Stimulated activated CD4-positive, alpha-beta T cell treated with anti-CD3 and anti-CD28 coated beads, Interleukin-2, amount 100 ng/mL, for 24 hours (primary cell): ENCODE results near the gene TCERG1L.
"Not testable (repeated sequence)": the region's sequence is repeated elsewhere in the genome, so short reads cannot be mapped to it uniquely, and the experiment has no call there.

Source experiments
- DNase-seq, 2 donors: peaks; one replicate each; pipeline ENCODE4 v3.0.0-alpha.2; 2020

The TCERG1L gene

GRCh38 chr10:131141645-131142516 is 169.6 kb downstream of the TCERG1L start:
- no peak for DNase-seq

- no peak for DNase-seq
These were observed 170.3 kb downstream of the TCERG1L start for GRCh38 chr10:131141207-131141606.

DNA sequence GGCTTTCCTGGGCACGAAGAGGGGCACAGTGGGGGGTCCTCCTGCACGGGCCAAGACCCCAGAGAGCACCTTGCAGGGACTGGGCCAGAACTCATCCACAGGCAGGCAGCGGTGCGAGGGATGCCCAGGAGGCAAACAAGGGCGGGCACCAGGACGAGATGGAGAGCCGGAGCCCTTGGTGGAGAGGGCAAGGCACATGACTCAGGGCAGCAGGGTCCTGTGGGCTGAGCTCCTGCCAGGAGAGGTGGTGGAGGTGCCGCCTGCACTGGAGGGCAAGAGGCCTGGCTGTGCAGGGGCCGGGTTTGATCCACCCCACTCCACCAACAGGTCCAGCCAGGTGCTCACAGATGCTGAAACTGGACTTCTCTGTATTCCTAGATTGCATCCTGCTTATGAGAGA is 170.9 kb downstream of the TCERG1L start:
- DNase-seq, result no peak

GRCh38 chr10:131137223-131137622 is 174.3 kb downstream of the TCERG1L start:
- DNase-seq, result no peak

GRCh38 chr10:131136336-131136735 is 175.2 kb downstream of the TCERG1L start:
- DNase-seq, result not testable (repeated sequence)

GRCh38 chr10:131135716-131136115 is 175.8 kb downstream of the TCERG1L start:
- DNase-seq, result no peak

GRCh38 chr10:131134651-131135050 is 176.9 kb downstream of the TCERG1L start:
- DNase-seq, result no peak

DNA sequence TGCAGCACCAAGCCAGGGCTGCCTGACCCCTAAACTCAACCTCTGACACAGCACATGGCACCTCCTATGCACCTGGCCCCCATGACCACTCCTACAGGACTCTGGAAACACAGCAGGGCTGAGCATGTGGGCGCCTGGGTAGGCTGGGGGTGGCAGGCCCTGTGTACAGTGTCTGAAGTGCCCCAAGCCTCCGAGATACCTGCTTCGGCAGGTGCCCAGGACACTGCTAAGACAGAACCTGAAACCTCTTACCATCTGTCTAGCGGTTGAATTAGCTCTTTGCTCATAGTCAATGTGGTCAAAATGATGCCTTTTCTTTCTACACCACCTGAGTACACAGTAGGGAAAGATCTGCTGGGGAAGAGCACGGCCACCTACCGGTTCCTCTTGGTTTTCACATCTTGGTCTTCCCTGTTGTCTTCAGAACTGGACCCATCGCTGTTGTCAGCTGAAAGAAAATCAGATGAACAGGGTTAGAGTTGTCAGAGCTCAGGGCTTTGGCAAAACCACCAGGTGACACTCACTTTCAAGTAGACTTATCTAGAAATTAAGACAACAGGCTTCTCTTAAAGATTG is 177.4 kb downstream of the TCERG1L start:
- DNase-seq, result no peak

- no peak for DNase-seq
These were observed 178.8 kb downstream of the TCERG1L start for GRCh38 chr10:131132681-131133080.

DNA sequence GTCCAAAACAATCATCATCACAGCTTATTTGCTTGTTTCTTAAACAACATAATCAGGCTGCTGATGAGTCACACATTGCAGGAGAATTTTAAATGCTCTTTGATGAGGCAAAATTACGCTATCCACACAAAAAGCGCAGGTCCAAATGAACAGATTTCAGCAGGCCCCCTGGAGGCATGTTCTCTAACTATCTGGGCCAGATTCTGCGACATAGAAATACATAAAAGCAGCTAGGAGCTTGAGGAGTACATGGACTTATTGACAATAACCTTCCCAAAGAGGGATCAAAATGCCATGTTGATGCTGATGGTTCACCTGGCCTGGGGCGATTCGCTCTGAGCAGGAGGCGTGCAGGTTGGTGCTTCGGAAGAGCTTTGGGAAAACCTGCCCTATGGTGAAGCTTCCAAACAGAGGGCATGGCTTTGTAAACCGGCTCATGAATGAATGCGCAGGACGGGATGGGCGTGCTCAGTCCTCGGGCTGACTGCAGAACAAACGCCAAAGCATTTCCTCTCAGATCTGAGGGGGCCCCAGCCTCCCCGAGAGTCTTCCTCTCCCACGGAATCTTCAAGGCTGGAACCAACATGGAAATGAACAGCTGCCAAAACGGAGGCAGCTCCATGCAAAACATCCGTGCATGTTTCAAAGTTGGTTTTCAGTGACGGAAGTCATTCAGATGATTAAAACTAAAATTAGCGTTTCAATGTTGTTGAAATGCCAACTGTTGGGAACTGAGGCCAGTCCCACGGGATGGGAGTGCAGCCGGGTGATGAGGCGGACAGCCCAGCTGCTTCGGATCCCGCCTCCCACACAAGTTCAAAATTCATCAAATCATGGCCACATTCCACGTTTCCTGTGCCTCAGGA is 179.6 kb downstream of the TCERG1L start:
- DNase-seq, result no peak

DNA sequence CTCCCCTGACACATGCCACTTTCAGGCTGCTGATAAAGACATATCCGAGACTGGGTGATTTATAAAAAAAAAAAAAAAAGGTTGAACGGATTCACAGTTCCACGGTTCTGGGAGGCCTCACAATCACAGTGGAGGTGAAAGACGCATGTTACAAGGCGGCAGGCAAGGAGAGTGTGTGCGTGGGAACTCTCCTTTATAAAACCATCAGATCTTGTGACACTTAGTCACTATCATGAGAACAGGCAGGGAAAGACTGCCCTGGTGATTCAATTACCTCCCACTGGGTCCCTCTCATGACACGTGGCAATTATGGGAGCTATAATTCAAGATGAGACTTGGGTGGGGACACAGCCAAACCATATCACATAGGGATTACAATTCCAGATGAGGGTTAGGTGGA is 181.5 kb downstream of the TCERG1L start:
- no peak for DNase-seq

DNA sequence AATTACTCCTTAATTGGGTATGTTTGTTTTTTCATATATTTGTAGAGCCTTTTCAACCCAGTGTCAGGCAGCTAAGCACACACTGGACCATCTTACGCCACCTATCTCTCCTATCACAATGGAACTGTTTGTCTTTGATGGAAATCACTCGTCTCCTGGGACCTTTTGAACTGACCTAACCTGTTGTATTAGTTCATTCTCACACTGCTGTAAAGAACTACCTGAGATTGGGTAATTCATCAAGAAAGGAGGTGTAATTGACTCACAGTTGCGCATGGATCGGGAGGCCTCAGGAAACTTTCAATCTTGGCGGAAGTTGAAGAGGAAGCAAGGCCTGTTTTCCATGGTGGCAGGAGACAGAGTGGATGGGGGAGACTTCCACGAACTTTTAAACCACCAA is 182.0 kb downstream of the TCERG1L start:
- DNase-seq, result no peak

DNA sequence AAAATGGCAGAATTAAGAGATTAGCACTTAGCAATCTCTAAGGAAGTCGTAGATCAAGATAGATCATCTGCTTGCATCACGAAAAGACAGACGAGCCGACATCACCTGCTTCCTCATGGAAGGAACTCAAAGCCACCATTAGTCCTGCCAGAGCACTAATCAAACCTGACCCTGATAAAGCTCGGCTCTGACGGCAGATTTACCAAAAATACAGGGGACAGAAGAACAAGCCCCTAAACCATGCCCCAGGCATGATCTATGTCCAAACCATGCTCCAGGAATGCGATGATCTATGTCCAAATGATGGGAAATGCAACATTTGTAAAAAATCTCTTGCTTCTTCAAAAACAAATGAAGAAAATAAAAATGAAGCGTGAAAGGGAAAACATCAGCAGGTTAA is 182.8 kb downstream of the TCERG1L start:
- no peak for DNase-seq

DNA sequence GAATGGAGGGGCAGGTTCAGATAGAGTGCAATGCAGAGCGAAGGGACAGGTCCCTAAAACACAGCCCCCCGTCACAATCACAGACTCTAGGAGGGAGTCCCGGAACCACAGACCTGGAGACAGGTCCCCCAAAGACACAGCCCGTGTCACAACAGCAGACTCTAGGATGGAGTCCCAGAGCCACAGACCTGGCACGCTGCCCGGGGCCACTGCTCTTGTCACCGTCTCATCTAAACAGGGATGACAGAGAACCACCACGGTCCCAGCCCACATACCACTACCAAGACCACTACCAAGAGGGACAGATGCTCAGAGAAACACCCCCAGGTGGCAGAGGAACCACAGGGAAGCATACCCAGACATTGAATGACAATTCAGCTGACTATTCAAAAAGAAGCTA is 183.9 kb downstream of the TCERG1L start:
- peak in 1 of 2 donors; percentile 10 for DNase-seq

DNA sequence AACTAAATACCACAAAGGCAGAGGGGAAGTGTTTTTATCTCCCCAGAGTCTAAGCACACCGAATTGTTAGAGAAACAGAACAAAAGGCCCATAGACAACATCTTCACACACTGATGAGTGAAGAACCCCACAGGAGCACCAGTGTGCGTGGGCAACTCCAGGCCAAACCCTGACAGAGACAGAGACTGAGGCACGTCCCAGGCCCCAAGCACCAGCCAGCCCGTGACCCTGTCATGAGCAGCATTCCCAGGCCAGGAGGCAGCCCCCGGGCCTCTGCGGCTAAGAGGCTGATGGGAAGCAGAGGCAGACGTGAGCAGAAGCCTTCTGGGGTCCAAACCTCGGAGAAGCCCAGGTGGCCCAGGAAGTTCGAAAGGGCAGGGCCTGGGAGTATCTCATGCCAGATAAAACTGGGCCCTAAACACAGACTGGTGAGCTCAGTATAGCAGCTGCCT is 184.4 kb downstream of the TCERG1L start:
- DNase-seq, result no peak

- no peak for DNase-seq
These were observed 185.0 kb downstream of the TCERG1L start for GRCh38 chr10:131126321-131127137.

GRCh38 chr10:131125511-131126225 is 185.9 kb downstream of the TCERG1L start:
- DNase-seq, result no peak

- no peak for DNase-seq
These were observed 186.6 kb downstream of the TCERG1L start for GRCh38 chr10:131124945-131125344.

GRCh38 chr10:131123496-131123895 is 188.0 kb downstream of the TCERG1L start:
- DNase-seq, result no peak

DNA sequence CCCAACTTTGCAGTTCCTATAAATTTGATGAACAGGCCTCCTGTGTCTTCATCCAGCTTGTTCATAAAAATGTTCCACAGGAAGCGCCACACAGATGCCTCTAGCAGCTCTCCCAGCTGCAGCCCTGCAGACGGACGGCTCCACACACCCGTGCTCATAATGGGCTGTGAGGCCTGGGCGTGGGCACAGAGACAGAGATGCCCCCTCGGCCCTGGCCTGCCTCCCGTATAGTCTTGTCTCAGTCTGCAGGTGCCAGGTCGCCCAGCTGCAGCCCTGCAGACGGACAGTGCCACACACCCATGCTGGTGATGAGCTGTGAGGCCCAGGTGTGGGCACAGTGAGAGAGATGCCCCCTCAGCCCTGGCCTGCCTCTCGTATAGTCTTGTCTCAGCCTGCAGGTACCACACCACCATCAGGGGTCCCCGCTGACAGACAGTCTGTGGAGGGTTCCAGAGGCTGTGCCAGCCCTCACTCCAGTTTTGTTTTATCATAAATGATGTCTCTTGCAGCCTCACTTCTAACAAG is 189.9 kb downstream of the TCERG1L start:
- DNase-seq, result no peak

DNA sequence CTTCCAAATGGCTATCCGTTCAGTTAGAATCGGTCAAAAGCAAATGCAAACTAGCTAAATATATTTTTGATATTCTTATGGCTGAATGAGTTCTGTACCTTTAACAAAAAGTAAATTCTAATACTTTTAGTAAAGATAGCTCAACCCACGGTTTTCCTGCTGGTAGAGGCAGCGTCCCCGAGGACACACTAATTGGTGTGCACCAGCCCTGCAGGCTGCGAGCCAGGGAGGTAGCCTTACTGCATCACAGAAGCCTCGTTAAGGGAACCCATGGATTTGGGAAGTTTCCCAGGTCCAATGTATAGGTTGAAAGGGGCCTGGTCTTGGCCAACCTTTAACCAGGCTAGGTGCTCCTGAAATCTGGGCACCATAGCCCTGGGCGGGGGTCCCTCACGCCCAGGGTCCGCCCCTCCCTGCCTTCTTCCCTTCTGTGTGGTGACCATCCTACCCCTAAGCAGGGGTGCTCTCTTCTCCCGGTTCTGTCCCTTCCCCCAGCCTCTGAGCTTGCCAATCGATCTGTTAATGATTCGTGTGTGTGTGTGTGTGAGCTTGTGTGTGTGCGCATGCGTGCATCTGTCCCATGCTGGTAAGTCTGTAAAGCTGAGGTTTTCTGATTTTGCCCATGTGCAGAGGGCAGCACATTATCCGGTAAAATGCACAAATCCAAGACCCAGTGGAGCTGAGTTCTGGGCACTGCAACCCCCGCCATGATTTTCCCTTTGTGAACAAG is 191.7 kb downstream of the TCERG1L start:
- no peak for DNase-seq
